GM12872 (cell line): ENCODE results near the gene LGI1.

Source experiments
- TF ChIP-seq, protein P1 (sequence below): IDR thresholded peaks from 3 replicates; pipeline ENCODE4 v1.5.1; 2011; ENCODE audit warnings: low read depth, mild to moderate bottlenecking, low read length, moderate library complexity; ENCODE audit not compliant: insufficient read depth

The LGI1 gene

DNA sequence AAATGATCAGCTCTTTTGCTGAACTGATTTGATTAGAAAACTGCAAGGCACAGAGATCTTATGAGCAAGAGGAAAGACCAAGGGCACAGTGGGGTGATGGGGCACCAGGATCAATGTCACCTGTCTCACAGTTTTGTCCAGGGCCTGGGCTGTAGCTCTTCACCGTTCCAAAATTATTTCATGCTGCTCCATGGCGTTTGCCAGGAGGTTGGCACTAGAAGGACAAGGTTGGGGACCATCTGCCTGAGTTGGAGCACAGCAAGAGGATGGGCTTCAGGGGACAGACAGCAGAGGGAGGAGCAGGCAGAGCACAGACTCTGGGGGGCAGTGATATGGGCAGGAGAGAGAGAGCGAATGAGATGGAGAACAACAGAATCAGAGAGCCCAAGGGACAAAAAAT, 37.8 kb upstream of the LGI1 start:
- TF ChIP-seq, protein P1, sequence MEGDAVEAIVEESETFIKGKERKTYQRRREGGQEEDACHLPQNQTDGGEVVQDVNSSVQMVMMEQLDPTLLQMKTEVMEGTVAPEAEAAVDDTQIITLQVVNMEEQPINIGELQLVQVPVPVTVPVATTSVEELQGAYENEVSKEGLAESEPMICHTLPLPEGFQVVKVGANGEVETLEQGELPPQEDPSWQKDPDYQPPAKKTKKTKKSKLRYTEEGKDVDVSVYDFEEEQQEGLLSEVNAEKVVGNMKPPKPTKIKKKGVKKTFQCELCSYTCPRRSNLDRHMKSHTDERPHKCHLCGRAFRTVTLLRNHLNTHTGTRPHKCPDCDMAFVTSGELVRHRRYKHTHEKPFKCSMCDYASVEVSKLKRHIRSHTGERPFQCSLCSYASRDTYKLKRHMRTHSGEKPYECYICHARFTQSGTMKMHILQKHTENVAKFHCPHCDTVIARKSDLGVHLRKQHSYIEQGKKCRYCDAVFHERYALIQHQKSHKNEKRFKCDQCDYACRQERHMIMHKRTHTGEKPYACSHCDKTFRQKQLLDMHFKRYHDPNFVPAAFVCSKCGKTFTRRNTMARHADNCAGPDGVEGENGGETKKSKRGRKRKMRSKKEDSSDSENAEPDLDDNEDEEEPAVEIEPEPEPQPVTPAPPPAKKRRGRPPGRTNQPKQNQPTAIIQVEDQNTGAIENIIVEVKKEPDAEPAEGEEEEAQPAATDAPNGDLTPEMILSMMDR: no peak

DNA sequence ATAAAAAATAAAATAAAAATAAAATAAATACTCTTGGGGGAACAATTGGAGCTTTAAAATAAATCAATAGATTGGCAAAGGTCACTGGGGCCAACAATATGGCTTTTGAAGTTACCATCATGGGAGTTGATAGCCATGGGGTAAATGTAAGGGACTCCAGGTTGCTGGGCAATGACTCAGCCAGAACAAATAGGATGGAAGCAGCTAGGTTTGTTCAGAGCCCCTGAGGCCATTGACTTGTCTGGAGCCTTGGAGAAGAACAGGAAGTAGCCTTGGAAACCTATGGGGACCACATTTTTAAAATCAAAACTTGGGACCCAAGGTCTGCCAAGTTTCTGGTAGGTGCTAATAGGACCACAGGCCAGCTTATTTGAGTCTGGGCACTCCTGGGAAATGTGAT, 35.2 kb upstream of the LGI1 start:
- TF ChIP-seq, protein P1: no peak

DNA sequence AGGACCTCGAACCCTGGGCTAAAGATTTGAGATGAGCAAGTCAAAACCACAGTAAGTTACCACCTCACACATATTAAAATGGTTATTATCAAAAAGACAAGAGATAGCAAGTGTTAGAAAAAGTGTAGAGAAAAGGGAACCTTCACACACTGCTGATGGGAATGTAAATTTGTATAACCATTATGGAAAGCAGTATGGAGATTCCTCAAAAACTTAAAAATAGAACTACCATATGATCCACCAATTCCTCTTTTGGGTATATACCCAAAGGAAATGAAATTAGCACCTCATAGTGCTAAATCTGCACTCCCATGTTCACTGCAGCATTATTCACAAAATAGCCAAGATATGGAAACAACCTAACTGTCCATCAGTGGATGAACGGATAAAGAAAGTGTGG, 34.6 kb upstream of the LGI1 start:
- TF ChIP-seq, protein P1: no peak

DNA sequence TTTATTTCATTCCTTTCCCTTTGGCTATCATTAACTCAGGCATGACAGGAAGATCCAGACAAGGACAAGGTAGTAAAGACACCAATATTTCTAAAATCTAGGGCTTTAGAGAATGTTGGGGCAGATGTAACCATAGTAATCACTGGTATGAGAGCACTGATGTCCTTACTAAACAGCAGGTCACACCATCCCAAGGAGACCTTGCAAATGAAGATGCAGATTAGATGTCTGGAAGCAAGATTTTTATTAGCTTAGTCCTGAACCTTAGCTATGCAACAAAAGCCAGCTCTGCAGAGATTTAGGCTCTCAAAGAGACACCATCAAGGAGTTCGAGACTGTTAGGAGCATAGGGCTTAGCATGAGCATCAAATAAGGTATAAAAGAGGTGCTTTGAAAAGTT, 31.7 kb upstream of the LGI1 start:
- TF ChIP-seq, protein P1: no peak

DNA sequence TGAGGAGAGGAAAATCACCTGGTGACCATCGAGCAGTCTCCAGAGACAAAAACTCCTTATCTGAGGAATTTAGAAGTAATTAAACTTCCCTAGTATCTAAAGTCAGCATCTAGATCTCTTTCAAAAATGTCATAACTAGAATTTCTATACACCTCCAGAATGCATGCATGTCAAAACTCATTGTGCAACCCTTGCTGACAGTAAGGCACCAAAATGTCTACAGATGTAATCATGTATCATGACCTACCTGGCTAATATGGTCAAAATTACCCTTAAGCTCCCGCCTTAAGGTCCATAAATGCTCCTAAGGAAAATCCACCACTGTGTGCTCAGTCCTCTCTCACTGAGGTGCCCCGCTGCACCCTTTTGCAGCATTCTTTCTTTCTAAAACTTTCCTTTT, 16.4 kb upstream of the LGI1 start:
- TF ChIP-seq, protein P1: no peak

DNA sequence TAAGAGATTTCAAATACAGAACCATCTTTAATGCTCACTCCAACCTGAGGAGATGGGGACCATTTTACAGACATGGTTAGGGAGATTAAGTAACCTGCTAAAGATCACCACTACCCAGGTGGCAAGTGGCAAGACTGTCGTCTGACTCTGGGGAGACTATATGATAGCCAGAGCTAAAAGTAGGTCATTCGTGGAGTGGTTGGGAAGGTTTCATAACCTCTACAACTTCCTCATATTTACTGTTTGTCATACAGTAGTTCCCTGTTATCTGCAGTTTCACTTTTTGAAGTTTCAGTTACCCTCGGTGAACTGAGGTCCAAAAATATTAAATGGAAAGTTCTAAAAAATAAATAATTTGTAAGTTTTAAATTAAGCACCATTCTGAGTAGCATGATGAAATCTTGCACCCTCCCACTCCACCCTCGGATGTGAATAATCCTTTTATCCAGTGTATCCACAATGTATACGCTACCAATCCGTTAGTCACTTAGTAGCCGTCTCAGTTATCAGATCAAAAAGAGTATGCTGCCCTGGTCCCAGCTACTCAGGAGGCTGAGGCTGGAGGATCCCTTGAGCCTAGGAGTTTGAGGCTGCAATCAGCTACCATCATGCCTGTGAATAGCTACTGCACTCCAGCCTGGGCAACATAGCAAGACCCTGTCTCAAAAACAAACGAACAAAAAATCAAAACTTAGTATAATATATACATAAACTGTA, 14.9 kb upstream of the LGI1 start:
- TF ChIP-seq, protein P1: no peak

DNA sequence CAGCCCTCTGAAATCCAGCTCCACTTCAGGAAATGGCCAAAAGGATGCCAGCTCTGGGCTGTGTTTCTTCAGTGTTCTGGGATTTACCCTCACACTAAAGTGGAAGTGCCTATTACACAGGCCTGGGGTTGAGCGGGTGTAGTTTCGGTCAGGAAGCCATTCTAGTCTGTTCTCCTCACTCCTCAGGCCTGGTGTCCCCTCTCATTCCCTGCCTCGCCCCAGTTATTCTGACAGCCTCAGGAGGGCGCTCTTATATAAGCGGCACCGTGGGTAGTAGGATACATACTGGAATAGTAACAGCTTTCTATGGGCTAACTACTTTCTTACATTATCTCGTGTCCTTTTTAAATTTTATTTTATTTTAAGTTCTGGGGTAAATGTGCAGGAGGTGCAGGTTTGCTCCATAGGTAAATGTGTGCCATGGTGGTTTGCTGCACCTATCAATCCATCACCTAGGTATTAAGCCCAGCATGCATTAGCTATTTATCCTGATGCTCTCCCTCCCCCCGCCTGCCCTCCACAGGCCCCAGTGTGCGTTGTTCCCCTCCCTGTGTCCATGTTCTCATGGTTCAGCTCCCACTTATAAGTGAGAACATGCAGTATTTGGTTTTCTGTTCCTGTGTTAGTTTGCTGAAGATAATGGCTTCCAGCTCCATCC, 12.2 kb upstream of the LGI1 start:
- TF ChIP-seq, protein P1: peak; percentile 26; the same call in 1 of the 3 replicates
